ENCODE data around the gene CCDC68.
"Not testable (repeated sequence)": the region's sequence is repeated elsewhere in the genome, so short reads cannot be mapped to it uniquely, and the experiment has no call there.

DNA sequence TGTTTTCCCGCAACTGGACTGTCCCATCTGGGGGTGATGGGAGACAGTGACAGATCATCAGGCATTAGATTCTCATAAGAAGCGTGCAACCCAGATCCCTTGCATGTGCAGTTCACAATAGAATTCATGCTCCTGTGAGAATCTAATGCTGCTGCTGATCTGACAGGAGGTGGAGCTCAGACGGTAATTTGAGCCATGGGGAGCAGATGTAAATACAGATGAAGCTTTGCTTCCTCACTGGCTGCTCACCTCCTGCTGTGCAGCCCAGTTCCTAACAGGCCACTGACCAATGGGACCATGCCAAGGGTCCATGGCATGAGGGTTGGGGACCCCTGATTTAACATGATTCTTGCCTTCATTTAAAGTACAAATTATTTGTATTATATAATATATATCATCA lies 104.2 kb downstream of the CCDC68 start:
- not testable (repeated sequence) for TF ChIP-seq POLR2AphosphoS5 (IDR thresholded peaks at IDR 0.05)
- TF ChIP-seq, protein P1, sequence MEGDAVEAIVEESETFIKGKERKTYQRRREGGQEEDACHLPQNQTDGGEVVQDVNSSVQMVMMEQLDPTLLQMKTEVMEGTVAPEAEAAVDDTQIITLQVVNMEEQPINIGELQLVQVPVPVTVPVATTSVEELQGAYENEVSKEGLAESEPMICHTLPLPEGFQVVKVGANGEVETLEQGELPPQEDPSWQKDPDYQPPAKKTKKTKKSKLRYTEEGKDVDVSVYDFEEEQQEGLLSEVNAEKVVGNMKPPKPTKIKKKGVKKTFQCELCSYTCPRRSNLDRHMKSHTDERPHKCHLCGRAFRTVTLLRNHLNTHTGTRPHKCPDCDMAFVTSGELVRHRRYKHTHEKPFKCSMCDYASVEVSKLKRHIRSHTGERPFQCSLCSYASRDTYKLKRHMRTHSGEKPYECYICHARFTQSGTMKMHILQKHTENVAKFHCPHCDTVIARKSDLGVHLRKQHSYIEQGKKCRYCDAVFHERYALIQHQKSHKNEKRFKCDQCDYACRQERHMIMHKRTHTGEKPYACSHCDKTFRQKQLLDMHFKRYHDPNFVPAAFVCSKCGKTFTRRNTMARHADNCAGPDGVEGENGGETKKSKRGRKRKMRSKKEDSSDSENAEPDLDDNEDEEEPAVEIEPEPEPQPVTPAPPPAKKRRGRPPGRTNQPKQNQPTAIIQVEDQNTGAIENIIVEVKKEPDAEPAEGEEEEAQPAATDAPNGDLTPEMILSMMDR (IDR thresholded peaks at IDR 0.05), result not testable (repeated sequence)

Data from gastroesophageal sphincter (tissue), 3 donors.